Neural cell (in vitro differentiated cells): ENCODE data around the gene KIRREL3.

ENCODE experiments used
- POLR2AphosphoS5 ChIP-seq: IDR thresholded peaks from 2 replicates; pipeline ENCODE4 v1.6.1; 2012
- REST ChIP-seq: IDR thresholded peaks from 2 replicates; pipeline ENCODE4 v1.6.1; 2012; ENCODE audit warnings: borderline replicate concordance

- no peak for TF ChIP-seq POLR2AphosphoS5
- TF ChIP-seq REST = no peak
These were observed 430.1 kb downstream of the KIRREL3 start for GRCh38 chr11:126570489-126570888.
